Mesenchymal stem cell (in vitro differentiated cells and primary cell): ENCODE data around the gene RPS3A.

Experiments used
- DNase-seq: peaks from one replicate; pipeline ENCODE4 v3.0.0-alpha.2; 2013
- H2AFZ ChIP-seq: one replicate; pipeline ENCODE4 v1.6.1; 2013; ENCODE audit warnings: low read depth, mild to moderate bottlenecking, control low read depth, inconsistent platforms, low read length, moderate library complexity
- H2AK5ac ChIP-seq: 2 replicates; pipeline ENCODE4 v1.6.1; 2013; ENCODE audit warnings: low read length, moderate library complexity, mild to moderate bottlenecking, inconsistent platforms; ENCODE audit not compliant: severe bottlenecking
- H2BK120ac ChIP-seq: one replicate; pipeline ENCODE4 v1.6.1; 2013; ENCODE audit warnings: low read depth, mild to moderate bottlenecking, inconsistent platforms, low read length, moderate library complexity
- H2BK12ac ChIP-seq, 2 experiments: one replicate each; pipeline ENCODE4 v1.6.1; 2013; ENCODE audit warnings: inconsistent platforms in 2 of 2, low read length in 2 of 2, mild to moderate bottlenecking in 2 of 2, moderate library complexity in 2 of 2, control low read depth in 1 of 2
- H2BK15ac ChIP-seq: one replicate; pipeline ENCODE4 v1.6.1; 2013; ENCODE audit warnings: mild to moderate bottlenecking, low read depth, inconsistent platforms; ENCODE audit not compliant: poor library complexity, severe bottlenecking
- H2BK5ac ChIP-seq: 2 replicates; pipeline ENCODE4 v1.6.1; 2013; ENCODE audit warnings: low read depth, mild to moderate bottlenecking, low read length, control low read depth, inconsistent platforms; ENCODE audit not compliant: poor library complexity, severe bottlenecking
- H3K14ac ChIP-seq, 2 experiments: one replicate each; pipeline ENCODE4 v1.6.1; 2013; ENCODE audit warnings: inconsistent platforms in 2 of 2, low read length in 2 of 2, control low read depth in 1 of 2, mild to moderate bottlenecking in 1 of 2, moderate library complexity in 1 of 2
- H3K18ac ChIP-seq, 2 experiments: one replicate each; pipeline ENCODE4 v1.6.1; 2013; ENCODE audit warnings: inconsistent platforms in 2 of 2, low read length in 2 of 2, control low read depth in 1 of 2, low read depth in 1 of 2, mild to moderate bottlenecking in 1 of 2
- H3K23ac ChIP-seq, 2 experiments: one replicate each; pipeline ENCODE4 v1.6.1; 2013; ENCODE audit warnings: inconsistent platforms in 2 of 2, low read length in 2 of 2, mild to moderate bottlenecking in 2 of 2, moderate library complexity in 2 of 2, control low read depth in 1 of 2
- H3K27ac ChIP-seq: 2 replicates; pipeline ENCODE4 v1.5.1; 2013; ENCODE audit warnings: mild to moderate bottlenecking, moderate library complexity, low read length, control low read depth, inconsistent platforms; ENCODE audit not compliant: poor library complexity, severe bottlenecking
- H3K27me3 ChIP-seq, 2 experiments: 2 replicates each; pipeline versions ENCODE4 v1.6.1 to v1.7.0; 2013; ENCODE audit warnings: low read length in 2 of 2, mild to moderate bottlenecking in 2 of 2, moderate library complexity in 2 of 2, control low read depth in 1 of 2, inconsistent platforms in 1 of 2; ENCODE audit not compliant: control insufficient read depth in 1 of 2, insufficient read depth in 1 of 2
- H3K36me3 ChIP-seq, 2 experiments: 2 replicates each; pipeline versions ENCODE4 v1.6.1 to v1.7.0; 2013; ENCODE audit warnings: low read length in 2 of 2, control low read depth in 1 of 2, inconsistent platforms in 1 of 2, low read depth in 1 of 2, mild to moderate bottlenecking in 1 of 2; ENCODE audit not compliant: insufficient read depth in 2 of 2, control insufficient read depth in 1 of 2
- H3K4ac ChIP-seq, 2 experiments: one replicate each; pipeline ENCODE4 v1.6.1; 2013; ENCODE audit warnings: inconsistent platforms in 2 of 2, low read length in 2 of 2, mild to moderate bottlenecking in 2 of 2, moderate library complexity in 2 of 2, control low read depth in 1 of 2, low read depth in 1 of 2
- H3K4me1 ChIP-seq: 2 replicates; pipeline ENCODE4 v1.6.1; 2013; ENCODE audit warnings: low read depth, low read length, control low read depth; ENCODE audit not compliant: control insufficient read depth, insufficient read depth
- H3K4me2 ChIP-seq: 2 replicates; pipeline ENCODE4 v1.6.1; 2013; ENCODE audit warnings: low read length, mild to moderate bottlenecking, inconsistent platforms; ENCODE audit not compliant: poor library complexity, severe bottlenecking
- H3K4me3 ChIP-seq, 2 experiments: 2 replicates each; pipeline versions ENCODE4 v1.5.1 to v1.7.0; 2013; ENCODE audit warnings: low read length in 2 of 2, mild to moderate bottlenecking in 2 of 2, control low read depth in 1 of 2, low read depth in 1 of 2; ENCODE audit not compliant: insufficient read depth in 1 of 2
- H3K79me1 ChIP-seq: replicated peaks from 2 replicates; pipeline ENCODE4 v1.6.1; 2013; ENCODE audit warnings: mild to moderate bottlenecking, control low read depth, low read length, inconsistent platforms; ENCODE audit not compliant: poor library complexity, severe bottlenecking
- H3K9ac ChIP-seq: 2 replicates; pipeline ENCODE4 v1.7.0; 2013; ENCODE audit warnings: mild to moderate bottlenecking, low read length, moderate library complexity
- H3K9me3 ChIP-seq: 2 replicates; pipeline ENCODE4 v1.7.0; 2013; ENCODE audit warnings: mild to moderate bottlenecking, low read length; ENCODE audit not compliant: control insufficient read depth
- H4K8ac ChIP-seq: one replicate; pipeline ENCODE4 v1.6.1; 2013; ENCODE audit warnings: inconsistent platforms, mild to moderate bottlenecking, low read length, moderate library complexity
- H4K91ac ChIP-seq: one replicate; pipeline ENCODE4 v1.6.1; 2013; ENCODE audit warnings: mild to moderate bottlenecking, low read length, inconsistent platforms
- WGBS: methylation state at CpG from one replicate; pipeline ENCODE4 v1.1.7; 2013; ENCODE audit warnings: mixed read lengths; 5-methylcytosine and 5-hydroxymethylcytosine counted together

RPS3A gene

DNA sequence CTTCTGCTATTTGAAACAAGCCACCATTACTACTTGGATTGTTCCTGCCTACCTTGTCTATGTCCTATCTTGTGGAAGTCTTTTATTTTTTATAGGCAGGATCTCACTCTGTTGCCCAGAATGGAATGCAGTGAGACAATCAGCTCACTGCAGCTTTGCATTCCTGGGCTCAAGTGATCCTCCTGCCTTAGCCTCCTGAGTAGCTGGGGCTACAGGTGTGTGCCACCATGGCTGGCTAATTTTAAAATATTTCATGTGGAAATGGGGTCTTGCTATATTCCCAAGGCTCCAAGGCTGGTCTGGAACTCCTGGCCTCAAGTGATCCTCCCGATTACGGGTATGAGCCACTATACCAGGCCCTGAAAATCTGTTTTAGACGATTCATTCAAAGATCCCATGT lies 7.6 kb downstream of the RPS3A start:
- H3K14ac ChIP-seq: no peak overlapping the region
- no peak overlapping the region for H2AFZ ChIP-seq
- H4K8ac ChIP-seq: no peak overlapping the region
- no peak overlapping the region for H3K4ac ChIP-seq
- peaks cover 2% of the 10 kb centered on the region for H3K4me1 ChIP-seq
- no peak overlapping the region for H2BK15ac ChIP-seq
- no peaks in the 10 kb centered on the region for H3K9me3 ChIP-seq
- no peak overlapping the region for H2BK12ac ChIP-seq
- no peak for DNase-seq
- H3K23ac ChIP-seq: no peak overlapping the region
- no peak overlapping the region for H2BK120ac ChIP-seq
- no peak overlapping the region for H4K91ac ChIP-seq
- H3K4me3 ChIP-seq: no peak overlapping the region
- H3K36me3 ChIP-seq: peaks cover 28 to 68% of the 10 kb centered on the region in 2 experiments
- no peak overlapping the region for H3K18ac ChIP-seq
- H2BK5ac ChIP-seq: no peak overlapping the region
- H3K27me3 ChIP-seq: no peaks in the 10 kb centered on the region
- H3K4me2 ChIP-seq: no peak overlapping the region
- H2AK5ac ChIP-seq: no peak overlapping the region
- 93% methylated on average over 3 of the region's 3 CpGs for WGBS
- no peak overlapping the region for H3K27ac ChIP-seq
- no peak overlapping the region for H3K9ac ChIP-seq
- peaks cover 2% of the 10 kb centered on the region for H3K79me1 ChIP-seq

DNA sequence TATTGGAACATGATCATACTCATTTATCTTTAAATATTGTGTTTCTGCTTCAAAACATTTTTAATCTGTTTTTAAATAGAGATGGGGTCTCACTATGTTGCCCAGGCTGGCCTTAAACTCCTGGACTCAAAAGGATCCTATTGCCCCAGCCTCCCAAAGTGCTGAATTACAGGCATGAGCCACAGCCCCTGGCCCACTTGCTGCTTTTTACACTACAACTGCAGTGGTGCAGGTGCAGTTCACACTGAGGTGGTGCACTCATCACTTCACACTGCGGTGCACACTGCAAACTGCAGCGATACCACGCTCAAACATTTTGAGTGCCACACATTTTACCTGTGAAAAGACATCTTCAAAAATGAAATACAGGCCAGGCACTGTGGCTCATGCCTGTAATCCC lies 10.8 kb downstream of the RPS3A start:
- Histone ChIP-seq H3K23ac (no peak overlapping the region), H3K9ac (no peak overlapping the region), H3K79me1 (peaks cover 5% of the 10 kb centered on the region), H3K4me1 (peaks cover 2% of the 10 kb centered on the region), H2BK120ac (no peak overlapping the region), H3K27me3 (no peaks in the 10 kb centered on the region), H3K4me3 (no peak overlapping the region), H2BK5ac (no peak overlapping the region), H3K4me2 (no peak overlapping the region), H2AFZ (no peak overlapping the region), H3K14ac (no peak overlapping the region), H2BK15ac (no peak overlapping the region), H4K8ac (no peak overlapping the region), H3K4ac (no peak overlapping the region), H3K9me3 (no peaks in the 10 kb centered on the region), H2AK5ac (no peak overlapping the region), H3K18ac (no peak overlapping the region), H3K27ac (no peak overlapping the region), H3K36me3 (peaks cover 35 to 67% of the 10 kb centered on the region in 2 experiments), H4K91ac (no peak overlapping the region), H2BK12ac (no peak overlapping the region)
- no peak for DNase-seq
- WGBS: 100% methylated on average over 3 of the region's 3 CpGs

DNA sequence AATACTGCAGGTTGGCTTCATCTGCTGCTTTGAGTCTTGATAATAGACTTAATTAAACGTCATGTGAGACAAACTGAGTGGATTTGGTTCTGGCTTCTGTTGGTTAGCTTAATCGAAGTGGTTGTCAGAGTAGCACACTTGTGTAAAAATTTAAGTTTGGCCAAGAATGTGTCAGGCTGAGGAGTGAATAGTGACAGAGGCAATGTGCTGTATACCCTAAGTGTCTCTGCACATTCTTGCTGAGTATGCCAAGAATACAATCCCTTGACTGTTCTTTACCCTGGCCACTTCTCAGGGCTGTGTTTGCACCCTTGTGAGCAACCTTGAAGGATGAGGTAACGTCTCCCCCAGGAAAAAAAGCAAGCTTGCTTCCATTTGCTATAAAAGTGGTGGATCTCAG lies 14.9 kb downstream of the RPS3A start:
- H3K36me3 ChIP-seq: peaks cover 17 to 53% of the 10 kb centered on the region in 2 experiments
- H3K27ac ChIP-seq: no peak overlapping the region
- DNase-seq: no peak

DNA sequence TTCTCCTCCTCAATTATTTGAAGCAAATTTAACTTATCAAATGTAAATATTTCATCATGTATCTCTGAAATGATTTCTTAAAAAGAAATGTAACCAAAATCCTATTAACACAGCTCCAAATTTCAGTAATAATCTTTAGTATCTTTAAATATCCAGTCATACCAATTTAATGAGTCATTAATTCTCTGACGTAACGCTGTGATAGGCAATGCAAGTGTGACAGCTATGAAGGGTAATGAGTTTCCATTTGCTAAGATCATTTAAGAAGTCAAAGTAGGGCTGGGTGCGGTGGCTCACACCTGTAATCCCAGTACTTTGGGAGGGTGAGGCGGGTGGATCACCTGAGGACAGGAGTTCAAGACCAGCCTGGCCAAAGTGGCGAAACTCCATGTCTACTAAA lies 15.6 kb downstream of the RPS3A start:
- 92% methylated on average over 5 of the region's 5 CpGs for WGBS
- H2AFZ ChIP-seq: no peak overlapping the region

More for the DNA sequence above, 14.9 kb downstream of the RPS3A start:
- Histone ChIP-seq H2BK120ac (no peak overlapping the region), H2BK12ac (no peak overlapping the region), H3K79me1 (peaks cover 3% of the 10 kb centered on the region), H3K9ac (peak overlapping the region; percentile 5), H2AK5ac (no peak overlapping the region), H3K18ac (no peak overlapping the region), H4K91ac (no peak overlapping the region), H3K23ac (no peak overlapping the region), H4K8ac (no peak overlapping the region), H3K4me1 (no peaks in the 10 kb centered on the region), H3K4me3 (no peak overlapping the region), H3K14ac (no peak overlapping the region), H2BK15ac (no peak overlapping the region), H3K4me2 (no peak overlapping the region), H2AFZ (no peak overlapping the region), H3K4ac (no peak overlapping the region), H2BK5ac (no peak overlapping the region), H3K27me3 (no peaks in the 10 kb centered on the region), H3K9me3 (no peaks in the 10 kb centered on the region)
- 97% methylated on average over 3 of the region's 3 CpGs for WGBS

More for the DNA sequence above, 15.6 kb downstream of the RPS3A start:
- Histone ChIP-seq H2BK12ac (no peak overlapping the region), H4K8ac (no peak overlapping the region), H3K4me1 (no peaks in the 10 kb centered on the region), H2BK120ac (no peak overlapping the region), H3K18ac (no peak overlapping the region), H3K79me1 (peaks cover 3% of the 10 kb centered on the region), H3K27ac (no peak overlapping the region), H3K4me3 (no peak overlapping the region), H3K4me2 (no peak overlapping the region), H3K9me3 (no peaks in the 10 kb centered on the region), H3K27me3 (no peaks in the 10 kb centered on the region), H2BK5ac (no peak overlapping the region), H4K91ac (no peak overlapping the region), H3K9ac (no peak overlapping the region), H3K36me3 (peaks cover 20 to 59% of the 10 kb centered on the region in 2 experiments), H3K14ac (no peak overlapping the region), H2AK5ac (no peak overlapping the region), H3K23ac (no peak overlapping the region), H2BK15ac (no peak overlapping the region), H3K4ac (no peak overlapping the region)
- DNase-seq: no peak
